Retinal pigment epithelial cell (primary cell): Measurements from ENCODE around the gene ANO1.

Source experiments
- DNase-seq: peaks from one replicate; pipeline ENCODE4 v3.0.0-alpha.2; 2010; ENCODE audit warnings: low read depth
- H3K4me3 ChIP-seq: 2 replicates; pipeline ENCODE4 v1.5.1; 2011; ENCODE audit warnings: mild to moderate bottlenecking, low read length, control low read depth, moderate library complexity
- TF ChIP-seq, protein P1 (sequence below): conservative IDR thresholded peaks from 2 replicates; pipeline ENCODE4 v1.5.1; 2011; ENCODE audit warnings: low read depth, low read length, control low read depth, inconsistent platforms

Gene ANO1

GRCh38 chr11:70078095-70078780 lies at the start of gene ANO1:
Gene ANO1 (plus strand): TSS chr11:70078317. CDS start chr11:70078607, 290 bp downstream.
- DNase-seq, result no peak
- TF ChIP-seq, protein P1, sequence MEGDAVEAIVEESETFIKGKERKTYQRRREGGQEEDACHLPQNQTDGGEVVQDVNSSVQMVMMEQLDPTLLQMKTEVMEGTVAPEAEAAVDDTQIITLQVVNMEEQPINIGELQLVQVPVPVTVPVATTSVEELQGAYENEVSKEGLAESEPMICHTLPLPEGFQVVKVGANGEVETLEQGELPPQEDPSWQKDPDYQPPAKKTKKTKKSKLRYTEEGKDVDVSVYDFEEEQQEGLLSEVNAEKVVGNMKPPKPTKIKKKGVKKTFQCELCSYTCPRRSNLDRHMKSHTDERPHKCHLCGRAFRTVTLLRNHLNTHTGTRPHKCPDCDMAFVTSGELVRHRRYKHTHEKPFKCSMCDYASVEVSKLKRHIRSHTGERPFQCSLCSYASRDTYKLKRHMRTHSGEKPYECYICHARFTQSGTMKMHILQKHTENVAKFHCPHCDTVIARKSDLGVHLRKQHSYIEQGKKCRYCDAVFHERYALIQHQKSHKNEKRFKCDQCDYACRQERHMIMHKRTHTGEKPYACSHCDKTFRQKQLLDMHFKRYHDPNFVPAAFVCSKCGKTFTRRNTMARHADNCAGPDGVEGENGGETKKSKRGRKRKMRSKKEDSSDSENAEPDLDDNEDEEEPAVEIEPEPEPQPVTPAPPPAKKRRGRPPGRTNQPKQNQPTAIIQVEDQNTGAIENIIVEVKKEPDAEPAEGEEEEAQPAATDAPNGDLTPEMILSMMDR, result no peak
- H3K4me3 ChIP-seq, result no peak within 1 kb of the TSS

- DNase-seq, result no peak
- H3K4me3 ChIP-seq, result no peak overlapping the region
- TF ChIP-seq, protein P1, result no peak
Measured at GRCh38 chr11:70029115-70029860, 48.8 kb upstream of the ANO1 start.

- no peak overlapping the region for H3K4me3 ChIP-seq
- no peak for DNase-seq
- TF ChIP-seq, protein P1, result no peak
Measured at GRCh38 chr11:70029861-70030380, 48.2 kb upstream of the ANO1 start.

GRCh38 chr11:70030412-70030811 lies 47.7 kb upstream of the ANO1 start:
- no peak for DNase-seq
- no peak overlapping the region for H3K4me3 ChIP-seq
- TF ChIP-seq, protein P1, result no peak

DNA sequence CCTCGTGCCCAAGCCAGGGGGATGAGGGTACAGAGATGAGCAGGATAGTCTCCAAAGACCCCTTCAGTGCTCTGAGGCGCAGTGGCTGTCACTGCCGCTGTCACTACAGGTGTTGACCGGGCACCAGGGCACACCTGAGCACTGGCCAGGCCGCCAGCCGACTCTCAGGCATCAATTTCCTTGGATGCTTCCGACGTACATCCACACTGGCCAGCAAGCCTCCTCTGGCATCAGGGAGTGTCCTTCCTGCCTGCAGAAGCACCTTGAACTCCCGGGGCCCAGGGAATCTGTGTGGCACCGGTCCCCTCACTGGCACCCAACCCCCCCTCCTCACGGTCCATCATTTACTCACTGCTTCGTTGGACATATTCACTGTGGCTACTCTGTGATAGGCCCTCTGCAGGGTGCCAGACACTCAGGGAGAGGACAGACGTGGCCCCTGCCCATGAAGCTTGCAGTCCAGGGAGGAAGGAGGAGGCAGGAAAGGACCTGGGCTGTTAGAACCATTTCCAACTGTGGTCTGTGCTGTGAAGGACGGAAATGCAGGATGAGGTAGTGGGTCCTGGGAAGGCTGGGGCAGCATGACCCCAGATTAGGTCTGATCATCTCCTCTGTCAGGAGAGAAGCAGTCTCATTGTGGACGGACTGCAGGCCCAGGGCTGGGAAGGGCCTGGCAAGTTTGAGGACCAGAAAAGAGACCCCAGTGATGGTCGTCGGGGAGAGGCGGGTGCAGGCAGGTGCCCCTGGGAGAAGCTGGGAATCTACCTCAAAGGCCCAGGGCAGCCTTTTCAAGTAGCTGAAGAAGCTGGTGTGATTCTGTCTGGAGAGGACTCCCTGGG lies 46.3 kb upstream of the ANO1 start:
- DNase-seq, result no peak
- no peak overlapping the region for H3K4me3 ChIP-seq
- TF ChIP-seq, protein P1, result no peak

DNA sequence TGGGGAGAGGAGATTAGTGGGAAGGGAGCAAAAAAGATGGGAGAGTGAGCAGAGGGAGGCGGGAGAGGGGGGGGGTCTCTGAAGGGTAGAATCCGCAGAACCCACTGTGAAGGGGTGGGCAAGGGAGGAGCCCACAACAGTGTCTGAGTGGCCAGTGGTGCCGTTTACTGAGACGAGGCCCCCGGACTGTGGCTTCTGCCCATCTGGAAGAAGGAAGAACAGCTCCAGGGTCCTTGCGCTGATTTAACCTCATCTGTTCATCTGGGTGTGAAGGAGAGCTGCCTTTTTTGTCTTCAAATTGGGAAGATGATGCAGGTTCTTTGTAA lies 45.7 kb upstream of the ANO1 start:
- no peak overlapping the region for H3K4me3 ChIP-seq
- TF ChIP-seq, protein P1, result no peak
- DNase-seq, result no peak
